Caco-2 (cell line): ENCODE measurements around the gene BTF3L4. TPM values are rescaled to one million over a fixed set of nuclear protein-coding genes. Genes with fewer than 3 reads are reported as not detected.

Source experiments
- BruUV-seq: library from RNA; stranded (reverse); fragments of 400-500 nt; replicated peaks from 2 replicates; lab custom pipeline; 2021; lab: Mats Ljungman, UMichigan
- CTCF ChIA-PET: fragments of 300-600 bp; sonication (Branson Sonifier 250); formaldehyde crosslinking; loops from one replicate; lab custom pipeline; 2022; ENCODE audit warnings: antibody characterized with exemption; lab: Charles Lee
- POLR2A ChIA-PET: fragments of 300-600 bp; sonication (Branson Sonifier 250); formaldehyde crosslinking; loops from one replicate; lab custom pipeline; 2022; ENCODE audit warnings: antibody characterized with exemption; lab: Charles Lee
- DNase-seq, 2 experiments: peaks; one replicate each; pipeline versions ENCODE4 v3.0.0 to v3.0.0-alpha.2; 2020 to 2022
- H3K27me3 ChIP-seq: replicated peaks from 2 replicates; pipeline ENCODE4 v1.6.0; 2011; ENCODE audit warnings: low read length; ENCODE audit not compliant: control insufficient read depth, insufficient read depth
- H3K36me3 ChIP-seq: 2 replicates; pipeline ENCODE4 v1.5.1; 2011; ENCODE audit warnings: low read length; ENCODE audit not compliant: control insufficient read depth, insufficient read depth
- H3K4me1 ChIP-seq: fragments of 250-450 bp; sonication (Bioruptor Pico); 2 replicates; pipeline ENCODE4 v1.5.1; 2020; ENCODE audit warnings: mild to moderate bottlenecking
- H3K4me3 ChIP-seq: 2 replicates; pipeline ENCODE4 v1.5.1; 2011; ENCODE audit warnings: low read depth, mild to moderate bottlenecking, control low read depth, low read length
- H3K9me3 ChIP-seq: fragments of 250-450 bp; sonication (Bioruptor Pico); 2 replicates; pipeline ENCODE4 v1.5.1; 2020; ENCODE audit warnings: mild to moderate bottlenecking, moderate library complexity
- H3K27ac Mint-ChIP-seq: one replicate; pipeline ENCODE4 v1.8.0; 2022; ENCODE audit warnings: mixed read lengths; ENCODE audit not compliant: unreplicated experiment
- H3K27me3 Mint-ChIP-seq: one replicate; pipeline ENCODE4 v1.8.0; 2022; ENCODE audit warnings: mixed read lengths; ENCODE audit not compliant: insufficient read depth, unreplicated experiment
- H3K36me3 Mint-ChIP-seq: one replicate; pipeline ENCODE4 v1.8.0; 2022; ENCODE audit warnings: mild to moderate bottlenecking, mixed read lengths; ENCODE audit not compliant: insufficient read depth, unreplicated experiment
- H3K4me1 Mint-ChIP-seq: one replicate; pipeline ENCODE4 v1.8.0; 2022; ENCODE audit warnings: low read depth, mixed read lengths; ENCODE audit not compliant: unreplicated experiment
- H3K4me3 Mint-ChIP-seq: one replicate; pipeline ENCODE4 v1.8.0; 2022; ENCODE audit warnings: mild to moderate bottlenecking, moderate library complexity, mixed read lengths; ENCODE audit not compliant: unreplicated experiment
- H3K9me3 Mint-ChIP-seq: one replicate; pipeline ENCODE4 v1.8.0; 2022; ENCODE audit warnings: mixed read lengths; ENCODE audit not compliant: unreplicated experiment
- intact Hi-C: fragments of 100-400 bp; cut with micrococcal nuclease; formaldehyde crosslinking; loops from one replicate; pipeline ENCODE4 v1.10.0; 2022; ENCODE audit not compliant: unreplicated experiment
- total RNA-seq: library from RNA; stranded (reverse); gene quantifications from 2 replicates; pipeline ENCODE4 v1.2.3, GENCODE V29; 2022
- TF ChIP-seq, protein P1 (sequence below), 2 experiments: fragments of 200-600 bp in 1 of 2; IDR thresholded peaks; 1 replicate in 1 of 2; 2 replicates in 1 of 2; pipeline versions ENCODE4 v1.5.1 to v1.8.0; 2011 to 2022; ENCODE audit warnings: antibody characterized with exemption in 1 of 2, control low read depth in 1 of 2, inconsistent platforms in 1 of 2, low read depth in 1 of 2, low read length in 1 of 2, mild to moderate bottlenecking in 1 of 2, moderate library complexity in 1 of 2; ENCODE audit not compliant: insufficient read depth in 1 of 2, severe bottlenecking in 1 of 2, unreplicated experiment in 1 of 2

BTF3L4 gene
- total RNA-seq, 1 experiment from 2014 or later, result 73.7 TPM

DNA sequence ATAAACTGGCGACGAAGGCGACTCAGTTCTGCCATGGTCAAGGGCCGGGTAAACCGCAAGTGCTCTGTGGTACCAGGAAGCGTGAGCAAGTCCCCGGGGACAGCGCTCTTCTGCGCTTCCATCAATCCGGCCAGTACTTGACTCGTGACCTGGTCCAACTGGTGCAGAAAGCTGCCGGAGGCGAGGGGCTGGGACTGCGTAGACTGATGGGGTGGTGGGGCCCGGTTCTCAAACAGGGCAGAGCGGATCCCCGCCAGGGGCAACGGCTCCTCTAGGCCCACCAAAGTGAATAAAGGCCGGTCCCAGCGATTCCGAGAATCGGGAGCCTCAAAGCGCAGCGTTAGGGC is 23.3 kb upstream of the BTF3L4 start:
- DNase-seq, result peak; percentile 40 to 42
- Histone ChIP-seq H3K9me3 (no peaks in the 10 kb centered on the region), H3K27me3 (no peaks in the 10 kb centered on the region), H3K4me3 (peak overlapping the region; percentile 88), H3K36me3 (no peaks in the 10 kb centered on the region; the same call in 1 of the 2 replicates), H3K4me1 (peaks cover 9% of the 10 kb centered on the region; the same call in 1 of the 2 replicates)
- Mint-ChIP-seq H3K27me3 (no peaks in the 10 kb centered on the region), H3K4me3 (peak overlapping the region; percentile 84), H3K36me3 (peaks cover 20% of the 10 kb centered on the region), H3K4me1 (peaks cover 6% of the 10 kb centered on the region), H3K9me3 (no peaks in the 10 kb centered on the region), H3K27ac (peak overlapping the region; percentile 89)
- intact Hi-C loops, result loop anchor here (2.0 kb wide), 1 partner anchor 18 kb away; no protein-coding TSS in a partner anchor
- ChIA-PET POLR2A (no interaction called here), CTCF (no interaction called here)
- BruUV-seq, result no TSS peak
- TF ChIP-seq, protein P1, sequence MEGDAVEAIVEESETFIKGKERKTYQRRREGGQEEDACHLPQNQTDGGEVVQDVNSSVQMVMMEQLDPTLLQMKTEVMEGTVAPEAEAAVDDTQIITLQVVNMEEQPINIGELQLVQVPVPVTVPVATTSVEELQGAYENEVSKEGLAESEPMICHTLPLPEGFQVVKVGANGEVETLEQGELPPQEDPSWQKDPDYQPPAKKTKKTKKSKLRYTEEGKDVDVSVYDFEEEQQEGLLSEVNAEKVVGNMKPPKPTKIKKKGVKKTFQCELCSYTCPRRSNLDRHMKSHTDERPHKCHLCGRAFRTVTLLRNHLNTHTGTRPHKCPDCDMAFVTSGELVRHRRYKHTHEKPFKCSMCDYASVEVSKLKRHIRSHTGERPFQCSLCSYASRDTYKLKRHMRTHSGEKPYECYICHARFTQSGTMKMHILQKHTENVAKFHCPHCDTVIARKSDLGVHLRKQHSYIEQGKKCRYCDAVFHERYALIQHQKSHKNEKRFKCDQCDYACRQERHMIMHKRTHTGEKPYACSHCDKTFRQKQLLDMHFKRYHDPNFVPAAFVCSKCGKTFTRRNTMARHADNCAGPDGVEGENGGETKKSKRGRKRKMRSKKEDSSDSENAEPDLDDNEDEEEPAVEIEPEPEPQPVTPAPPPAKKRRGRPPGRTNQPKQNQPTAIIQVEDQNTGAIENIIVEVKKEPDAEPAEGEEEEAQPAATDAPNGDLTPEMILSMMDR (IDR thresholded peaks at IDR 0.05; ENCODE audit: insufficient read depth in 1 of 2, low read depth in 1 of 2, low read length in 1 of 2, severe bottlenecking in 1 of 2, unreplicated experiment in 1 of 2), result no peak

DNA sequence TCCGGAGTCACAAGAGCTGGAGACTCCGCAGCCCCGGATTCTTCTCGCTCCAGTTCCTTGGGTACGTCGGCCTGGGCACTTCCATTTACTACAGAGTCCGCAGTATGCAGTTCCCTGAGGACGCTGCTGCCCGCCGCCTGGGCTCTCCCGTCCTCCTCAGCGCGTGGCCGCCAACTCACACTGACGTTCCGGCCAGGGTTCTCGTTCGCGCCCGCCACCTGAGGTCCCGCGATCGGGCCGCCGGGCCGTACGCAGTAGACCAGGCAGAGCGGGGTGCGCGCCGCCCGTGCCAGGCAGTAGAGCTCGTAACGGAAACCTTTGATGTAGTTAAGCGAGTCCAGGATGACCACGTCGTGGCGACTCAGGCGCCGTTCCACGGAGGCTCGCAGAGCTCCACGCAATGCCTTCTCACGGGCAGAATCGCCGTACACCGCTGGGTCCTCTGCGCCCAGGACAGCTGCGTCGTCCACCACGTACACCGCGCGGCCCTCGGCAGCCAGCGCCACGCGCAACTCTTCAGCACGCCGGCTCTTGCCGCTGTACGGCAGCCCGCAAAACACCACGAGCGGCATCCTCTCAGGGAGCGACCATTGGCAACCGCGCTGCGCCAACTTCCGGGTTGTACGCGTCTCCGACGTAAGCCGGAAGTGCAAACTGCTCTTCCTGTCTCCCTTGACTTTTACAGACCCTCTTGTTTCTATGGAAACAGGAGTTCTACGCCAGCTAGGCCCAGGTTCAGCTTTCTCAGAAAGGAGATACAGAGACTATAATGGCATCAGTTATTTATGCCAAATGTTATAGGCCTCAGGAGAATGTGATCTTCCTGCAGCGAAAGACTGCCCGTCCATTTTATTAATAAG is 22.7 kb upstream of the BTF3L4 start, which contains the start of gene KTI12:
Gene KTI12 (minus strand): TSS at position 621 of the 860 bp plus-strand sequence. CDS start 49 bp downstream, at position 572.
- ChIA-PET CTCF (no interaction called here), POLR2A (interaction anchor here (0.5 to 1.0 kb wide), 2 partner anchors 22 to 52 kb away, joined by 3 to 5 read pairs; partner anchors contain the start of gene TXNDC12)
- peak; percentile 75 to 77 for DNase-seq
- Histone ChIP-seq H3K27me3 (no peaks in the 10 kb centered on the region), H3K36me3 (no peaks in the 10 kb centered on the region; the same call in 1 of the 2 replicates), H3K4me1 (peaks cover 6% of the 10 kb centered on the region; the same call in 1 of the 2 replicates), H3K9me3 (no peaks in the 10 kb centered on the region), H3K4me3 (peak within 1 kb of the TSS; percentile 88)
- Mint-ChIP-seq H3K4me1 (peaks cover 6% of the 10 kb centered on the region), H3K27me3 (no peaks in the 10 kb centered on the region), H3K4me3 (peak within 1 kb of the TSS; percentile 84), H3K36me3 (peaks cover 20% of the 10 kb centered on the region), H3K9me3 (no peaks in the 10 kb centered on the region), H3K27ac (peak within 1 kb of the TSS; percentile 89)
- BruUV-seq, result TSS peak; percentile 71
- TF ChIP-seq, protein P1 (IDR thresholded peaks at IDR 0.05; ENCODE audit: insufficient read depth in 1 of 2, low read depth in 1 of 2, low read length in 1 of 2, severe bottlenecking in 1 of 2, unreplicated experiment in 1 of 2), result no peak
- intact Hi-C loops, result loop anchor here (2.0 kb wide), 1 partner anchor 19 kb away; no protein-coding TSS in a partner anchor

DNA sequence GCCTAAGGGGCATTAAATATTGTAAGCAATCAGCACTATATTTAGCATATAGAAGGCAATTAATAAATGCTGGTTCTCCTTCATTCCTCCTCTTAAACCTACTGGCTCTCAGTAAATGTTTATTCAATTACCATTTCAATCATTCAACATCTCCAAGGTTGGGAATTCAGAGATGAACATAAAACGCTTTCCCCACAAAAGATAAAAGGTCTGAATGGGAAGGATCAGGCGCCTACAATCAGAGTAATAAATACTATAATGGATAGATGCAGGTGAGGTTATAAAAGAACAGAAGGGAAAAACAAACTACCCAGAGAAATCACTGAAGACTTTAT is 22.1 kb upstream of the BTF3L4 start:
- BruUV-seq, result no TSS peak
- no peaks in the 10 kb centered on the region; the same call in 1 of the 2 replicates for H3K36me3 ChIP-seq
- H3K4me3 Mint-ChIP-seq, result peak overlapping the region; percentile 84
- peaks cover 20% of the 10 kb centered on the region for H3K36me3 Mint-ChIP-seq
- ChIA-PET POLR2A (interaction anchor here (1.0 kb wide), 1 partner anchor 21 kb away, joined by 3 read pairs; the partner anchor contains the start of gene TXNDC12), CTCF (no interaction called here)
- no peaks in the 10 kb centered on the region for H3K27me3 ChIP-seq
- H3K9me3 Mint-ChIP-seq, result no peaks in the 10 kb centered on the region
- H3K27me3 Mint-ChIP-seq, result no peaks in the 10 kb centered on the region
- no peak for DNase-seq
- intact Hi-C loops, result no loop called here
- H3K4me1 ChIP-seq, result peaks cover 4% of the 10 kb centered on the region; the same call in 1 of the 2 replicates
- H3K4me1 Mint-ChIP-seq, result peaks cover 6% of the 10 kb centered on the region
- TF ChIP-seq, protein P1 (IDR thresholded peaks at IDR 0.05; ENCODE audit: insufficient read depth in 1 of 2, low read depth in 1 of 2, low read length in 1 of 2, severe bottlenecking in 1 of 2, unreplicated experiment in 1 of 2), result no peak
- peak overlapping the region; percentile 88 for H3K4me3 ChIP-seq
- H3K27ac Mint-ChIP-seq, result peak overlapping the region; percentile 89
- no peaks in the 10 kb centered on the region for H3K9me3 ChIP-seq
